Body of pancreas (tissue), 4 donors: ENCODE measurements around the gene CES2.

Experiments used
- CTCF ChIP-seq, 7 experiments: fragments of 450-650 bp in 4 of 7; fragments of 200-600 bp in 3 of 7; sonication (generic) in 3 of 7; IDR thresholded peaks; one replicate each; pipeline ENCODE4 v1.5.1; 2016 to 2019; ENCODE audit warnings: antibody characterized with exemption in 7 of 7
- POLR2A ChIP-seq, 3 donors: fragments of 450-650 bp; IDR thresholded peaks; one replicate each; pipeline ENCODE4 v1.6.1; 2016; ENCODE audit warnings: antibody characterized with exemption in 3 of 3, mild to moderate bottlenecking in 2 of 3

- no peak for TF ChIP-seq CTCF (IDR thresholded peaks at IDR 0.05)
- no peak for TF ChIP-seq POLR2A (IDR thresholded peaks at IDR 0.05)
Observed at GRCh38 chr16:66920924-66921680, 14.2 kb upstream of the CES2 start.
